NCI-H2081 treated with DMSO at 0.1 percent for 48 hours (cell line): Measurements from ENCODE around the gene VAPB.
"Not testable (repeated sequence)": the region's sequence is repeated elsewhere in the genome, so short reads cannot be mapped to it uniquely, and the experiment has no call there.

Source experiments
- DNase-seq: peaks from one replicate; lab custom pipeline; 2025; lab: John Stamatoyannopoulos, UW

VAPB gene

GRCh38 chr20:58407201-58407873, 18.3 kb downstream of the VAPB start:
- DNase-seq, result no peak

- no peak for DNase-seq
Measured at GRCh38 chr20:58407966-58408557, 19.0 kb downstream of the VAPB start.

DNA sequence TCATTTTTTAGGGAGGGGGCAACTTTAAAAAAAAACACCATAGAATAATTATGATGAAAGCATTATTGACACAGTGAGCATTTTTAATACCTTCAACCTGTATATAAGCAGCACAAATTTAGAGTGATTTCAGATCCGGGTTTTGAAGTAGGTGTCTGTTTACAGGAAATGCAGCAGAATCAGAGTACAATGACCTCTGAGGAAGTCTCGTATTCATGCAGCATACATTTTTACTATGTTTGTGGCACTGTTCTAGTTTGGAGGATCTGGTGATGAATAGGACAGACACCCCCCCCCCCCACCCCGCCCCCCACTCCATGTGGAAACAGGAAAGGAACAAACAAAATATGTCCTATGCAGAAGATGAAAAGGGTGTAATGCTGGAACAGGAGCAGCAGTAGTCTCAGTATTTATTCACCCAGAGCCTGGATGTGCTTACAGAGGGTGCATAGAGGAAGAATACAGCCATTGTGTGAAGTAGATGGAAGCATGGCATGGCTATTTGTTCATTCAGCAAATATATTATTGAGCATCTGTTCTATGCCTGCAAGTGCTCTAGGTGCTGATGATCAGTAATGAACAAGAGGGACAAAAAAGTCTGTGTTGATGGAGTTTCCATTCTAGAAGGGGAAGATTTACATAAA, 19.7 kb downstream of the VAPB start:
- no peak for DNase-seq

GRCh38 chr20:58414216-58414615, 25.2 kb downstream of the VAPB start:
- DNase-seq, result not testable (repeated sequence)

GRCh38 chr20:58414786-58415185, 25.8 kb downstream of the VAPB start:
- DNase-seq, result not testable (repeated sequence)

DNA sequence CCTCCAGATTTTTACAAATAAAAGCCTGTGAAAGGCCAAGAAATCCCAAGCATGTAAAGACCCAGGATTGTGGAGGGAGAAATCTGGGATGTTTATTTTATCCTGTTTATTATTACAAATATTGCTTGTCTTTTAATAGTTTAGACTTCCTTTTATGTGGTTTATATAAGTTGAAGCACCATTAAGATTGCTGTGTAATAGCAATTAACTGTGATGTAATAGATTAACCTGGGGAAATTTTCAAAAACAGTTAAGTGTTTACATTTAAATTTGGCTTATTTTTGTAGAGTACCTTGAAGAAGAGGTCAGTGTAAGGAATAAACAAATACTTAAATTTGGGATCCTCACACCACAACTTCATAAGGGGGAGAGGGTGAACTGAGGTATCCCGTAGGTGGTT, 27.0 kb downstream of the VAPB start:
- DNase-seq, result no peak

GRCh38 chr20:58416835-58417234, 27.8 kb downstream of the VAPB start:
- no peak for DNase-seq

DNA sequence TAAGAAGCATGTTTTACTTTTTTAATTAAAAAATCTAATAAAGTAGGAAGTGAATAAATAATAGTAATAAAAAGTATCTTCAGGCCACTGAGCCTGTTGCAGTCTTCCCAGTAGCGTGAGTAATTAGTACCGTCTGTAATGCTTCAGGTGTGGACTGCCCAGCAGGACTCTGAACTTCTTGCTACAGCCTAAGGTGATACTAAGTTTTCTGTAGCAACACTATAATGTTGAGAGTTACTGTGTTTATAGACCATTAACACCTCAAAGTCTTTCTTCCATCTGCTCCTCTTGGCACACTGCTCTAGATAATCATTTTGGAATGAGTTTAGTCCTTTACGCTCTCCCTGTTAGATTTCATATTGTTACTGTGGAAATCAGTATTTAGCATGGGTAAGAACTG, 28.4 kb downstream of the VAPB start:
- no peak for DNase-seq

GRCh38 chr20:58418949-58419748, 30.1 kb downstream of the VAPB start:
- no peak for DNase-seq

GRCh38 chr20:58420798-58421496, 31.9 kb downstream of the VAPB start:
- DNase-seq, result no peak

DNA sequence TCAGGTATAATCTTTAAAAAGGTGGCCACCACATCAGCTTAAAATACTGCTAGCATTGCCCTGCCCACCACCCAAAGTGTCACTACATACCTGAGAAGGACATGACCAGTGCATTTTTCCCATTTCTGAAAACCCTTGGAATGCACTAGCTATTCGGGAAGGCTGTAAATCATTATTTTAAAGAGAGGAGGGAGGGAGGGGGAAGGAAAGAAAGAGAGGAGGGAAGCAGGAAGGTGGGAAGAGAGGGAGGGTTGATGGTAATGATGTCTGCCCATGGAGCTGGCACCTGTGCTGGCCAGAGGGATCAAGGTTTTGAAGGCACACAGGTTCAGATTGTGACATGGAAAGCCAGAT, 32.4 kb downstream of the VAPB start:
- DNase-seq, result no peak

DNA sequence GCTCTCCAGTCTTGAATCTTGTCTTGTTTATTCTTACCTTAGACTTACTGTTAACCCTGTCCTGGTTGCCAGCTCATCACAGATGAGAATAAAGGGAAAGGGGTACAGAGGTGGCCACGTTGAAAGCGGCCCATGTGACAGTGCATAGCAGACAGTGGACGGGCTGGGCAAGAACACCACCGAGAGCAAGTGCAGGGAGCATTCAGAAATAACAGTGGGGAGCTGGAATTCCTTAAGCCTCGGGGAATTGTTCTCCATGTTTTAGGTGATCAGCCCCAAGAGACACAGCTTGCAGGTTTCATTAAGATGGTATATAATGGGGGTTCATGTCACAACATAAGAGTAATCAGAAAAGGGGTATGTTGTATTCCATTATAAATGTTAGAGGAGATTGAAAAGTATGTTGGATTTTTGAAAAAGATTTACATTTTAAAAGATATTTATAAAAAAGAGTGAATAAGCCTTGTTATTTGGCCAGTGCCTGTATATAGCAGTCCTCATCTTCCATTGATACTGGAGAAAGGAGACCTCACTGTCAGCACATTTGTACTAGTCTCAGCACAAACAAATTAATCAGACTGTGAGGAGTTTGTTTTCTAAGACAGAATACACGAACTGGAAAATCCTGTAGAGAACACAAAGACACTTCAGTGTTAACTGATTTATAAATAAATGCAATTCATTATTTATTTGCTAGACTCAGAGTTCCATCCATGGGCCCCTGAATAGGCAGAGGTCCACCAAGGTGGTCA, 35.4 kb downstream of the VAPB start:
- DNase-seq, result no peak

DNA sequence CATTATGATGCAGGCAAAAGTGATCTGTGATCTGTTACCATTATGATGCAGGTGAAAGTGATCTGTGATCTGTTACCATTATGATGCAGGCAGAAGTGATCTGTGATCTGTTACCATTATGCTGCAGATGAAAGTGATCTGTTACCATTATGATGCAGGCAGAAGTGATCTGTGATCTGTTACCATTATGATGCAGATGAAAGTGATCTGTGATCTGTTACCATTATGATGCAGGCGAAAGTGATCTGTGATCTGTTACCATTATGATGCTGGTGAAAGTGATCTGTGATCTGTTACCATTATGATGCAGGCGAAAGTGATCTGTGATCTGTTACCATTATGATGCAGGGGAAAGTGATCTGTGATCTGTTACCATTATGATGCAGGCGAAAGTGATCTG, 38.5 kb downstream of the VAPB start:
- DNase-seq, result not testable (repeated sequence)

DNA sequence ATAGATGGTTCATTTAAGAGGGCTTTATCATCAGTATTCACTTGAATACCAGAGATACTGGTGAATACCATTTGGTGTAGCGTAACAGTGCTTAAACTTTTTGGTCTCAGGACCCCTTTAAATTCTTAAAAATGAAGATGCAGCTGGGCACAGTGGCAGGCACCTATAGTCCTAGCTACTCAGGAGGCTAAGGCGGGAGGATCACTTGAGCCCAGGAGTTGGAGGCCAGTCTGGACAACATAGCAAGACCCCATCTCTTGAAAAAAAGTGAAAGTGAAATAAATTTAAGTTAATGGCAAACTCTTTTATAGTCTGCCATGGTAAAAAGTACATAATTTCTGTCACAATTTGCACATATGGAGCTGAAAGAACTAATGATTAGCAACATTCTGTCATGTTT, 39.3 kb downstream of the VAPB start:
- no peak for DNase-seq

GRCh38 chr20:58429303-58429702, 40.3 kb downstream of the VAPB start:
- no peak for DNase-seq

DNA sequence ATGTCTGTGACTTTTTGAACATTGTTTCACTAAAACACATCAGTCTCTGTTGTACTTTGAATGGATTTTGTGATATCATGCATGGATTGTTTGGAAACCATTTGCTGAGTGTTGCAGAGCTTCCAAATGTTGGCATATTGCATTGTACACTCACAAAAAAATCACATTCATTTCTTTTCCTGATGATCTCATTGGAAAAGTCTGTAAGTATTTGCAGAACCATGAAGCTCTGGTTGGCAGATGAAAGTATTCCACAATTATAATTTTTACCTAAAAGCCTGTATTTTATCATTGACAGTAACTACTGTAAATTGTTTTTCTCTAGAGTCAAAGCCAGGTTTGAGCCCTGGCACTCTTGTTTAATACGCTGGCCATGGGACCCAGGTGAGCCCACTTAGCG, 42.1 kb downstream of the VAPB start:
- no peak for DNase-seq

GRCh38 chr20:58432186-58432954, 43.3 kb downstream of the VAPB start:
- DNase-seq, result no peak

DNA sequence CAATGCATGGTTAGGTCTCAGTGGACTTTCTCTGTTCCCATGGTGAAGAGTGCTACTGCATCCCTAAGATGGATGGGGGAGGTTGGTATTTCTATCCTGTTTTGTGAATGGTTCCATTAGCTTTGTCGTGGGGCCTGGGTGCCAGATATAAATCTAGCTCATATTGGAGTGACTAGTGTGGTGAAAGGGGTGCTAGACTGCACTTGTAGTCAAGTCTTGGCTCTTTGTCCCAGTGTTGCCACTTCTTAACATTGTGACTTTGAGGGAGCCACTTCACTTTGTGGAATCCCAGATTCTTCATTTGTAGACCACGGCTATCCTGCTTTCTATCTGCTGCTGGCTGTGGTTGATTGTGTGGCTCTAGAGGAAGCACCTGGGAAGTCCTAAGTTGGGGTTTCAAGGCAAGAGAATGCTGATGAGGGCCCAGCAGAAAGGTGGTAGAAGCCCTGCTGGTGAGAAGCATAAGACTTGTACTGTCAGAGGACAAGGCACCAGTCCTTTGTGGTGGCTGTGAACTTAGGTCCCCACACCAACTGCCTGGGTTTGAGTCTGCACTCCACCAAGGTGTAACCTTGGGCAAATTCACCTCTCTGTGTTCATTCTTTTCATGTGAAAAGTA, 44.1 kb downstream of the VAPB start:
- no peak for DNase-seq

- no peak for DNase-seq
Measured at GRCh38 chr20:58433759-58434158, 44.7 kb downstream of the VAPB start.

- no peak for DNase-seq
Measured at GRCh38 chr20:58434326-58434725, 45.3 kb downstream of the VAPB start.
